Neuronal stem cell (in vitro differentiated cells): ENCODE results near the gene CRIP3.

Source experiments
- DNase-seq: peaks from one replicate; pipeline ENCODE4 v3.0.0-alpha.2; 2013; ENCODE audit warnings: low spot score
- H2AFZ ChIP-seq: one replicate; pipeline ENCODE4 v1.6.1; 2013; ENCODE audit warnings: mild to moderate bottlenecking, low read length, inconsistent platforms
- H2AK5ac ChIP-seq: 2 replicates; pipeline ENCODE4 v1.6.1; 2013; ENCODE audit warnings: low read depth, mild to moderate bottlenecking, inconsistent platforms, low read length, moderate library complexity, mixed read lengths
- H2BK120ac ChIP-seq: 2 replicates; pipeline ENCODE4 v1.6.1; 2013; ENCODE audit warnings: low read depth, mild to moderate bottlenecking, inconsistent platforms, low read length, moderate library complexity, mixed read lengths
- H2BK12ac ChIP-seq: one replicate; pipeline ENCODE4 v1.6.1; 2013; ENCODE audit warnings: low read length, inconsistent platforms
- H2BK15ac ChIP-seq: 2 replicates; pipeline ENCODE4 v1.6.1; 2013; ENCODE audit warnings: mild to moderate bottlenecking, low read length, inconsistent platforms, mixed read lengths
- H2BK5ac ChIP-seq: one replicate; pipeline ENCODE4 v1.6.1; 2013; ENCODE audit warnings: inconsistent platforms, mild to moderate bottlenecking, low read length, moderate library complexity
- H3K14ac ChIP-seq: one replicate; pipeline ENCODE4 v1.6.1; 2013; ENCODE audit warnings: low read length, inconsistent platforms
- H3K18ac ChIP-seq: 2 replicates; pipeline ENCODE4 v1.6.1; 2013; ENCODE audit warnings: low read length, inconsistent platforms
- H3K23ac ChIP-seq: 2 replicates; pipeline ENCODE4 v1.6.1; 2013; ENCODE audit warnings: low read depth, mild to moderate bottlenecking, mixed read lengths, low read length, inconsistent platforms; ENCODE audit not compliant: poor library complexity
- H3K27ac ChIP-seq: replicated peaks from 3 replicates; pipeline ENCODE4 v1.5.1; 2013; ENCODE audit warnings: low read length, inconsistent platforms
- H3K27me3 ChIP-seq, 3 experiments: 2 replicates each; pipeline ENCODE4 v1.6.1; 2013; ENCODE audit warnings: low read length in 3 of 3, mild to moderate bottlenecking in 2 of 3, inconsistent platforms in 1 of 3, low read depth in 1 of 3, mixed read lengths in 1 of 3, moderate library complexity in 1 of 3; ENCODE audit not compliant: control insufficient read depth in 3 of 3, insufficient read depth in 3 of 3
- H3K36me3 ChIP-seq, 2 donors: replicated peaks in 1 of 2; 2 replicates each; pipeline ENCODE4 v1.6.1; 2013; ENCODE audit warnings: low read length in 2 of 2; ENCODE audit not compliant: control insufficient read depth in 2 of 2, insufficient read depth in 2 of 2
- H3K4ac ChIP-seq: 2 replicates; pipeline ENCODE4 v1.6.1; 2013; ENCODE audit warnings: inconsistent platforms, mild to moderate bottlenecking, low read length, moderate library complexity
- H3K4me1 ChIP-seq, 2 donors: 1 replicate in 1 of 2; 2 replicates in 1 of 2; pipeline ENCODE4 v1.6.1; 2013; ENCODE audit warnings: low read length in 2 of 2, low read depth in 1 of 2; ENCODE audit not compliant: control insufficient read depth in 2 of 2, insufficient read depth in 1 of 2
- H3K4me2 ChIP-seq: one replicate; pipeline ENCODE4 v1.6.1; 2013; ENCODE audit warnings: mild to moderate bottlenecking, low read length, inconsistent platforms; ENCODE audit not compliant: insufficient read depth, poor library complexity, severe bottlenecking
- H3K4me3 ChIP-seq, 2 donors: 2 replicates each; pipeline ENCODE4 v1.5.1; 2013; ENCODE audit warnings: low read length in 2 of 2, mild to moderate bottlenecking in 2 of 2, inconsistent platforms in 1 of 2, moderate library complexity in 1 of 2
- H3K79me1 ChIP-seq: one replicate; pipeline ENCODE4 v1.6.1; 2013; ENCODE audit warnings: low read depth, mild to moderate bottlenecking, inconsistent platforms, low read length, moderate library complexity
- H3K9ac ChIP-seq: one replicate; pipeline ENCODE4 v1.6.1; 2013; ENCODE audit warnings: mild to moderate bottlenecking, low read depth, low read length, inconsistent platforms; ENCODE audit not compliant: poor library complexity
- H3K9me3 ChIP-seq, 2 donors: replicated peaks in 1 of 2; 2 replicates each; pipeline versions ENCODE3 to v1.6.1; 2013; ENCODE audit warnings: low read length in 2 of 2, mild to moderate bottlenecking in 2 of 2, inconsistent platforms in 1 of 2, low read depth in 1 of 2, mixed read lengths in 1 of 2, moderate library complexity in 1 of 2; ENCODE audit not compliant: control insufficient read depth in 2 of 2, insufficient read depth in 1 of 2
- H4K8ac ChIP-seq: one replicate; pipeline ENCODE4 v1.6.1; 2013; ENCODE audit warnings: low read depth, mild to moderate bottlenecking, inconsistent platforms, low read length, moderate library complexity
- H4K91ac ChIP-seq: one replicate; pipeline ENCODE4 v1.6.1; 2013; ENCODE audit warnings: low read length, low read depth, mild to moderate bottlenecking, inconsistent platforms; ENCODE audit not compliant: poor library complexity
- WGBS, 2 donors: extraction: QIAGEN DNeasy Blood & Tissue Kit; methylation state at CpG; one replicate each; pipeline ENCODE4 v1.1.7; 2013; ENCODE audit warnings: missing lambda C conversion rate in 2 of 2, mixed read lengths in 1 of 2; ENCODE audit not compliant: insufficient read length in 2 of 2, insufficient replicate concordance in 1 of 2; ENCODE audit errors: extremely low coverage in 2 of 2; 5-methylcytosine and 5-hydroxymethylcytosine counted together

CRIP3 gene

DNA sequence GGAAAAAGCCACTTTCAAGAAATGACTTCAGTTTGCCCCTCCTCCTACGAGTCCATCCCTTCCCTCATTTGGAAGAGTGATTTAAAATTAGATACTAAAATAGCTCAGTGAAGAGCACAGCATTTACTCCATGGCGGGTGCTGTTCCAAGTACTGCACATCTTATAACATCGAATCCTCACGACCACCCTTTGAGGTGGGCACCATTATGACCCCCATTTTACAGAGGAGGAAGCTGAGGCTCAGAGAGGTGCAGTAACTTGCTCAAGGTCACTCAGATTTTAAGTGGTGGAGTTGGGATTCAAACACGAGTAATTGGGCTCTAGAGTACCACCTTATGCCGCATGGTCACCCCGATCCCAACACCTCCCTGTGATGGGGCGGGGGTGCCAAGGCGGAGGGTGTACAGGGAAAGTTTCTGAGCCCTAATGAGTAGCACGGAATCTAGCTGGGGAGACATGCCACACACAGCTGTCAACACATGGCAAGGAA is 39.8 kb downstream of the CRIP3 start:
- Histone ChIP-seq H3K79me1 (no peaks in the 10 kb centered on the region), H3K27ac (no peak overlapping the region), H3K27me3 (peaks cover 0 to 7% (median 4%) of the 10 kb centered on the region in 3 experiments), H3K9me3 (no peaks in the 10 kb centered on the region), H3K23ac (peak overlapping the region; percentile 25), H3K4me1 (peaks cover 14 to 18% of the 10 kb centered on the region in 2 donors), H2AFZ (no peak overlapping the region), H2BK15ac (no peak overlapping the region), H3K36me3 (no peaks in the 10 kb centered on the region), H3K14ac (no peak overlapping the region), H2BK5ac (peak overlapping the region; percentile 20), H3K4ac (no peak overlapping the region), H3K18ac (no peak overlapping the region), H4K8ac (no peak overlapping the region), H3K4me2 (no peak overlapping the region), H2BK120ac (no peak overlapping the region), H3K9ac (no peak overlapping the region), H3K4me3 (no peak overlapping the region), H2AK5ac (no peak overlapping the region), H2BK12ac (no peak overlapping the region), H4K91ac (no peak overlapping the region)
- WGBS, 2 donors, result no CpG with 5 or more reads among the region's 10 CpGs
- no peak for DNase-seq

DNA sequence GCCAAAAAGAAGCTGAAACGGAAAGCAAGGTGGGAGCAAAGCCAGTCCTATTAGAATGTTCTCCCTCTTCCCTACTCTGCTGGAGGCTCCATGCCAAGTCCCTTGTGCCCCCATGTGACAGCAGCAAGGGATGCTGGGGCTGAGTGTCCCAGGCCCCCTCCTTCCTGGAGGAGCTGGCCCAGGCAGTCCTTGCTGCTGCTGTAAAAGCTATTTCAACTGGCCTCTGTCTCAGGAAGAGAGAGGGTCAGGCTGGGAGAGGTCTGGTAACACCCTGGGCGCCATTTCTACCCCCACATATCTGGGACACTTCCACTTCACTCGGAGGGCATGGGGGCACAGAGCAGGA is 40.3 kb downstream of the CRIP3 start:
- no peak overlapping the region for H3K4me2 ChIP-seq
- no peak overlapping the region for H2BK12ac ChIP-seq
- no peak for DNase-seq
- H3K4me3 ChIP-seq, result no peak overlapping the region
- H3K9me3 ChIP-seq, result no peaks in the 10 kb centered on the region
- H2AFZ ChIP-seq, result peak overlapping the region; percentile 70
- no peak overlapping the region for H2BK120ac ChIP-seq
- H4K91ac ChIP-seq, result no peak overlapping the region
- no peaks in the 10 kb centered on the region for H3K79me1 ChIP-seq
- H3K18ac ChIP-seq, result no peak overlapping the region
- no peak overlapping the region for H3K27ac ChIP-seq
- no peak overlapping the region for H4K8ac ChIP-seq
- no peak overlapping the region for H3K9ac ChIP-seq
- WGBS, 2 donors, result no CpG with 5 or more reads among the region's 3 CpGs
- no peak overlapping the region for H3K14ac ChIP-seq
- no peak overlapping the region for H2BK5ac ChIP-seq
- no peak overlapping the region for H2AK5ac ChIP-seq
- H2BK15ac ChIP-seq, result no peak overlapping the region
- no peak overlapping the region for H3K23ac ChIP-seq
- H3K4ac ChIP-seq, result no peak overlapping the region
- H3K36me3 ChIP-seq, result no peaks in the 10 kb centered on the region
- H3K27me3 ChIP-seq, result peaks cover 0 to 4% (median 2%) of the 10 kb centered on the region in 3 experiments
- H3K4me1 ChIP-seq, result peaks cover 14 to 18% of the 10 kb centered on the region in 2 donors

DNA sequence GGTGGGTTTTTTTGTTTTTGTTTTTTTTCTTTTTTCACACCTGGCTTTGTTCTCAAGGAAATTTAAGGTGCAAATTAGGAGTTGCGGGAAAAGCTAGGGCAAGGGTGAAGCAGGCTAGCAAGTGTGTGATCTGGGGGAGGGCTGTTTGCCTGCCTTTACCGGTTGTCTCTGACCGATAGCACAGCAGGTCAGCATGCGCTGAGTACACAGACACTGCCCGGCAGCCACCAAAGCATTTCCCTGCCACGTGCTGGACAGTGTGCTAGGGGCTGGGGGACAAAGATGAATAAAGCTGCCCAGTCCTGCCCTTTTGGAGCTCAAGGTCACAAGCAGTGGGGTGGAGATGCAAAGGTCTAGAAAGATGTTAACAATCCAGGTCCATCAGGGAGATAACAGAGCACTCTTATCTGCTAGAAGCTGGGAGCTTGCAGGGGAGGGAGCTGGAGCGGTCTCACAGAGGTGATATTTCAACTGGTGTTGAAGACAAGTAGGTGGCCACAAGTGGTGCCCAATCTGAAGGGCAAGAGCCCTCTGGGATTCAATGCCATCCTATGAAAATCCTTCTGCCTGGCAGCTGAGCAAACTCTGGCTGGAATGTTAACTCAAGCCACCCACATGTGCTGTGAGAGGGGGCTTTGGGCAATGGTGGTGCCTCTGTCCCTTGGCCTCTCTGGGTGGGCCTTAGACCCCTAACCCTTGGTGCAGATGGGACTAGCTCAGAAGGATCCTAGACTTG is 40.8 kb downstream of the CRIP3 start:
- Histone ChIP-seq H3K4me2 (no peak overlapping the region), H3K23ac (no peak overlapping the region), H2BK12ac (no peak overlapping the region), H2BK15ac (no peak overlapping the region), H3K4me3 (no peak overlapping the region), H2AK5ac (no peak overlapping the region), H3K27ac (no peak overlapping the region), H3K9ac (no peak overlapping the region), H3K18ac (no peak overlapping the region), H3K4me1 (peaks cover 14 to 18% of the 10 kb centered on the region in 2 donors), H3K36me3 (no peaks in the 10 kb centered on the region), H3K27me3 (peaks cover 0 to 4% (median 0%) of the 10 kb centered on the region in 3 experiments), H2BK5ac (no peak overlapping the region), H2BK120ac (no peak overlapping the region), H3K79me1 (no peaks in the 10 kb centered on the region), H3K4ac (no peak overlapping the region), H2AFZ (peak overlapping the region; percentile 70), H4K8ac (no peak overlapping the region), H4K91ac (no peak overlapping the region), H3K9me3 (no peaks in the 10 kb centered on the region), H3K14ac (no peak overlapping the region)
- DNase-seq, result no peak
- WGBS, 2 donors, result no CpG with 5 or more reads among the region's 7 CpGs

DNA sequence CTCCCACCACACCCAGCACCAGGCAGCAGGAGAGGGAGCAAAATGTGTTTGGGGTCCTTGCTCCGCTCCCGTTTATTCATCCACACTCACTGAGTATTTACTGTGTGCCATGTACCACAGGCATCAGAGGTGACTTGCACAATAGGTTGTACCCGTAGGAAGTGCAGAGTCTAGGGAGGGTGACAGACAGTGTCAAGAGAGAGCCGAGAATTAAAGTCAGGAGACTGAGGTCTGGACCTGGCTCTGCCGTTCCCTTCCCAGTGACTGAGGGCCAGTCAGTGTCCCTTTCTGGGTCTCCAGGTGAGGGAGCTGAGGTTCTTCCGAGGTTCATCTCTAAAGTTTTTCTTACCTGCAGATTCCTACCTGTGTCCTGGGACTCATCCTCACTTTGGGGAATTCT is 43.1 kb downstream of the CRIP3 start:
- Histone ChIP-seq H3K79me1 (no peaks in the 10 kb centered on the region), H2BK5ac (no peak overlapping the region), H2BK15ac (no peak overlapping the region), H3K9ac (no peak overlapping the region), H3K27me3 (peaks cover 0 to 4% (median 0%) of the 10 kb centered on the region in 3 experiments), H2AFZ (no peak overlapping the region), H3K23ac (no peak overlapping the region), H2AK5ac (no peak overlapping the region), H3K27ac (no peak overlapping the region), H3K14ac (peak overlapping the region; percentile 47), H3K4ac (no peak overlapping the region), H2BK120ac (no peak overlapping the region), H3K4me1 (peaks cover 14 to 19% of the 10 kb centered on the region in 2 donors), H3K36me3 (no peaks in the 10 kb centered on the region), H3K4me2 (no peak overlapping the region), H4K8ac (no peak overlapping the region), H3K9me3 (no peaks in the 10 kb centered on the region), H4K91ac (no peak overlapping the region), H3K18ac (no peak overlapping the region), H3K4me3 (no peak overlapping the region), H2BK12ac (no peak overlapping the region)
- WGBS, 2 donors, result no CpG with 5 or more reads among the region's 6 CpGs
- DNase-seq, result no peak
